Stimulated activated CD8-positive, alpha-beta memory T cell treated with anti-CD3 and anti-CD28 coated beads, Interleukin-12 subunit alpha, Interleukin-12 subunit beta, amount 100 ng/mL, for 4 hours (primary cell): ENCODE data around the gene NDUFA11.

Source experiments
- DNase-seq: peaks from one replicate; pipeline ENCODE4 v3.0.0-alpha.2; 2020; ENCODE audit warnings: low read depth

The NDUFA11 gene

GRCh38 chr19:5908773-5909442 is 5.3 kb upstream of the NDUFA11 start:
- DNase-seq, result no peak

GRCh38 chr19:5907241-5907640 is 3.7 kb upstream of the NDUFA11 start:
- DNase-seq, result no peak

GRCh38 chr19:5905114-5905778 is 1.7 kb upstream of the NDUFA11 start:
- DNase-seq, result no peak

- DNase-seq, result peak; percentile 99
Measured at GRCh38 chr19:5904352-5905113, 943 bp upstream of the NDUFA11 start, which contains the start of gene VMAC. Gene VMAC, plus strand, starts transcription at chr19:5904872. Its CDS starts 19 bp downstream, at chr19:5904891.

- DNase-seq, result no peak
Measured at GRCh38 chr19:5903056-5903623, 450 bp downstream of the NDUFA11 start.

GRCh38 chr19:5900976-5901375 is 2.6 kb downstream of the NDUFA11 start:
- no peak for DNase-seq

GRCh38 chr19:5899728-5900526 is 3.7 kb downstream of the NDUFA11 start:
- no peak for DNase-seq

- DNase-seq, result no peak
Measured at GRCh38 chr19:5897189-5897969, 6.2 kb downstream of the NDUFA11 start.

GRCh38 chr19:5896365-5897076 is 7.1 kb downstream of the NDUFA11 start:
- no peak for DNase-seq

GRCh38 chr19:5895890-5896289 is 7.7 kb downstream of the NDUFA11 start:
- no peak for DNase-seq

- no peak for DNase-seq
Measured at GRCh38 chr19:5895409-5895808, 8.2 kb downstream of the NDUFA11 start.

- DNase-seq, result no peak
Measured at GRCh38 chr19:5894704-5895349, 8.8 kb downstream of the NDUFA11 start.

- DNase-seq, result no peak
Measured at GRCh38 chr19:5893907-5894703, 9.5 kb downstream of the NDUFA11 start.

- no peak for DNase-seq
Measured at GRCh38 chr19:5893296-5893903, 10.2 kb downstream of the NDUFA11 start.

- DNase-seq, result no peak
Measured at GRCh38 chr19:5892772-5893275, 10.8 kb downstream of the NDUFA11 start.

- no peak for DNase-seq
Measured at GRCh38 chr19:5891938-5892771, 11.4 kb downstream of the NDUFA11 start.

GRCh38 chr19:5891572-5891937 is 12.0 kb downstream of the NDUFA11 start:
- no peak for DNase-seq
